ENCODE measurements around the gene SMIM7. TPM values are rescaled to one million over a fixed set of nuclear protein-coding genes. Genes with fewer than 3 reads are reported as not detected.

The SMIM7 gene
- total RNA-seq, 1 experiment from 2014 or later: 77.6 TPM

DNA sequence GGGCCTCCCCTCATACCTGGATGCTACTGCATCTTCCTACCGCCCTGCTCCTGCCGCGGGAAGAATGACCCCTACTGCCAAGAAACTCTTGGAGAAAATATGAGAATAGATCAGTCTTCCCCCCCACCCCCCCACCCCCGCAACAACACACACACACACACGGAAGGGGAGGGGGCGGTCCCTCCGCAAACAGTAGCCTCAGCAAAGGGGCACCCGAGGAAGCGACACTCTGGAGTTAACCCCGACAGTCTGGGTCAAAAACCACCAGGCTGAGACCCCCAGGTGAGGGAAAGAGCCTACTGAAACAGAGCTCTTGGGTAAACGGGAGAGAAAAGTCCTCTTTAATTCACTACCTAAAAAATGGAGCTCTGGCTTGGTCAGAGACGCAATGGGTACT lies 33.1 kb downstream of the SMIM7 start:
- Histone ChIP-seq H3K4me2 (ENCODE audit: insufficient read depth, insufficient read length, low read length) (peak overlapping the region; percentile 92), H3K14ac (ENCODE audit: insufficient read depth, low read length) (no peak overlapping the region), H2AFZ (ENCODE audit: low read length) (no peak overlapping the region), H2BK120ac (ENCODE audit: low read depth, low read length, poor library complexity, severe bottlenecking) (no peak overlapping the region), H2BK5ac (ENCODE audit: insufficient read length, low read length) (no peak overlapping the region), H3K79me2 (ENCODE audit: insufficient read depth, low read length) (peaks cover 41% of the 10 kb centered on the region; the same call in 1 of the 2 replicates), H4K91ac (ENCODE audit: insufficient read length, low read depth, low read length) (no peak overlapping the region), H2BK20ac (ENCODE audit: low read depth, low read length, poor library complexity, severe bottlenecking) (no peak overlapping the region), H2AK5ac (ENCODE audit: insufficient read length, low read length) (no peak overlapping the region), H3K79me1 (ENCODE audit: insufficient read depth, low read depth, low read length, poor library complexity, severe bottlenecking) (peaks cover 8% of the 10 kb centered on the region), H3K23ac (ENCODE audit: insufficient read length, low read depth, low read length) (no peak overlapping the region), H3K56ac (ENCODE audit: insufficient read length, low read depth, low read length) (no peak overlapping the region), H3K18ac (ENCODE audit: insufficient read length, low read depth, low read length) (no peak overlapping the region), H3K23me2 (ENCODE audit: insufficient read length, low read depth, low read length, poor library complexity, severe bottlenecking) (peaks cover 9% of the 10 kb centered on the region), H3K4me1 (ENCODE audit: insufficient read depth, low read length) (no peaks in the 10 kb centered on the region), H3T11ph (ENCODE audit: low read length) (no peak overlapping the region), H2BK12ac (ENCODE audit: insufficient read length, low read depth, low read length) (no peak overlapping the region), H3K9me3 (ENCODE audit: control insufficient read depth, low read depth, low read length) (no peaks in the 10 kb centered on the region), H4K20me1 (ENCODE audit: control insufficient read depth, insufficient read depth, insufficient read length) (no peaks in the 10 kb centered on the region), H4K8ac (replicated peaks; ENCODE audit: insufficient read length, low read depth, low read length) (no peak overlapping the region), H2BK15ac (ENCODE audit: low read depth, low read length) (no peak overlapping the region), H3K27ac (ENCODE audit: insufficient read length, low read depth, low read length) (no peak overlapping the region), H3K9ac (ENCODE audit: extremely low read depth, insufficient read length, low read length) (peak overlapping the region; percentile 73), H3K27me3 (ENCODE audit: insufficient read depth, low read length) (no peaks in the 10 kb centered on the region), H4K5ac (ENCODE audit: insufficient read length, low read depth, low read length) (no peak overlapping the region), H3K4ac (ENCODE audit: low read depth, low read length) (no peak overlapping the region)
- Mint-ChIP-seq H3K4me3 (peak overlapping the region; percentile 86 to 94), H3K9me3 (no peaks in the 10 kb centered on the region), H3K4me1 (peaks cover 28 to 30% of the 10 kb centered on the region in 2 experiments), H3K27me3 (ENCODE audit: low read depth) (no peaks in the 10 kb centered on the region), H3K27ac (peak overlapping the region; percentile 64 to 94 (median 82); a peak in 5 of 7 replicates), H3K36me3 (ENCODE audit: insufficient read depth in 1 of 3, low read depth in 3 of 3) (peaks cover 4 to 18% (median 17%) of the 10 kb centered on the region in 3 experiments; a peak in 5 of 7 replicates)
- TF ChIP-seq, protein P1, sequence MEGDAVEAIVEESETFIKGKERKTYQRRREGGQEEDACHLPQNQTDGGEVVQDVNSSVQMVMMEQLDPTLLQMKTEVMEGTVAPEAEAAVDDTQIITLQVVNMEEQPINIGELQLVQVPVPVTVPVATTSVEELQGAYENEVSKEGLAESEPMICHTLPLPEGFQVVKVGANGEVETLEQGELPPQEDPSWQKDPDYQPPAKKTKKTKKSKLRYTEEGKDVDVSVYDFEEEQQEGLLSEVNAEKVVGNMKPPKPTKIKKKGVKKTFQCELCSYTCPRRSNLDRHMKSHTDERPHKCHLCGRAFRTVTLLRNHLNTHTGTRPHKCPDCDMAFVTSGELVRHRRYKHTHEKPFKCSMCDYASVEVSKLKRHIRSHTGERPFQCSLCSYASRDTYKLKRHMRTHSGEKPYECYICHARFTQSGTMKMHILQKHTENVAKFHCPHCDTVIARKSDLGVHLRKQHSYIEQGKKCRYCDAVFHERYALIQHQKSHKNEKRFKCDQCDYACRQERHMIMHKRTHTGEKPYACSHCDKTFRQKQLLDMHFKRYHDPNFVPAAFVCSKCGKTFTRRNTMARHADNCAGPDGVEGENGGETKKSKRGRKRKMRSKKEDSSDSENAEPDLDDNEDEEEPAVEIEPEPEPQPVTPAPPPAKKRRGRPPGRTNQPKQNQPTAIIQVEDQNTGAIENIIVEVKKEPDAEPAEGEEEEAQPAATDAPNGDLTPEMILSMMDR (conservative IDR thresholded peaks at IDR 0.05): no peak
- WGBS (ENCODE audit: extremely low coverage, insufficient read length, low lambda C conversion rate): no CpG with 5 or more reads among the region's 12 CpGs
- DNase-seq: no peak

Measured in H9 (cell line).